Transverse colon (tissue), 4 donors: ENCODE measurements around the gene DLGAP1.

Experiments
- CTCF ChIP-seq, 5 experiments: fragments of 200-600 bp in 3 of 5; fragments of 450-650 bp in 2 of 5; sonication (generic) in 3 of 5; IDR thresholded peaks; 1 replicate in 2 of 5; 2 replicates in 3 of 5; pipeline ENCODE4 v1.5.1; 2016 to 2017; ENCODE audit warnings: antibody characterized with exemption in 5 of 5, inconsistent platforms in 3 of 5, mild to moderate bottlenecking in 2 of 5, moderate library complexity in 1 of 5
- POLR2A ChIP-seq: fragments of 450-650 bp; IDR thresholded peaks from one replicate; pipeline ENCODE4 v1.6.1; 2016; ENCODE audit warnings: antibody characterized with exemption, mild to moderate bottlenecking, moderate library complexity
- POLR2AphosphoS5 ChIP-seq, 3 donors: sonication (generic); formaldehyde crosslinking; IDR thresholded peaks; one replicate each; pipeline ENCODE4 v1.6.1; 2016; ENCODE audit warnings: antibody characterized with exemption in 3 of 3

- TF ChIP-seq CTCF (IDR thresholded peaks at IDR 0.05) (no peak), POLR2A (no peak), POLR2AphosphoS5 (IDR thresholded peaks at IDR 0.05) (no peak)
These were observed 615.5 kb downstream of the DLGAP1 start for GRCh38 chr18:3839581-3839981.
